Endothelial cell of umbilical vein (primary cell): ENCODE data around the gene VTA1. TPM values are rescaled to one million over a fixed set of nuclear protein-coding genes. Genes with fewer than 3 reads are reported as not detected.

Experiments used
- BruUV-seq: library from RNA; stranded (reverse); fragments of 400-500 nt; replicated peaks from 2 replicates; lab custom pipeline; 2021; lab: Mats Ljungman, UMichigan
- CTCF ChIA-PET: fragments of 300-600, 350-600 bp; sonication (Branson Sonifier 250); formaldehyde crosslinking; loops from one replicate; lab custom pipeline; 2021; ENCODE audit warnings: antibody characterized with exemption, inconsistent platforms; lab: Charles Lee
- POLR2A ChIA-PET: fragments of 300-600, 350-600 bp; sonication (Branson Sonifier 250); formaldehyde crosslinking; loops from one replicate; lab custom pipeline; 2021; ENCODE audit warnings: antibody characterized with exemption, inconsistent platforms; lab: Charles Lee
- DNase-seq: peaks from one replicate; pipeline ENCODE4 v3.0.0-alpha.2; 2011; ENCODE audit warnings: low read depth, low spot score
- FAIRE-seq: peaks from 2 replicates; lab custom pipeline; 2011; peaks lifted over from hg19 to GRCh38; lab: Jason Lieb, UNC
- H2AFZ ChIP-seq: 2 replicates; pipeline ENCODE4 v1.6.0; 2012; ENCODE audit warnings: low read depth, low read length, control low read depth, inconsistent platforms
- H3K27ac ChIP-seq: 2 replicates; pipeline ENCODE4 v1.5.1; 2011; ENCODE audit warnings: low read depth, mild to moderate bottlenecking, control low read depth, low read length, moderate library complexity; ENCODE audit not compliant: insufficient read depth
- H3K27me3 ChIP-seq, 2 experiments: 2 replicates each; pipeline versions ENCODE4 v1.6.0 to v1.6.1; 2011; ENCODE audit warnings: low read length in 2 of 2, mixed read lengths in 1 of 2; ENCODE audit not compliant: control insufficient read depth in 2 of 2, insufficient read depth in 2 of 2
- H3K36me3 ChIP-seq, 2 experiments: 2 replicates in 1 of 2; 3 replicates in 1 of 2; pipeline ENCODE4 v1.5.1; 2011; ENCODE audit warnings: low read length in 2 of 2, mild to moderate bottlenecking in 1 of 2, moderate library complexity in 1 of 2; ENCODE audit not compliant: control insufficient read depth in 2 of 2, insufficient read depth in 2 of 2; ENCODE audit errors: extremely low read depth in 1 of 2
- H3K4me1 ChIP-seq: 3 replicates; pipeline ENCODE4 v1.5.1; 2011; ENCODE audit warnings: mild to moderate bottlenecking, low read length; ENCODE audit not compliant: control insufficient read depth, insufficient read depth; ENCODE audit errors: extremely low read depth
- H3K4me2 ChIP-seq: 2 replicates; pipeline ENCODE4 v1.6.1; 2011; ENCODE audit warnings: low read length, control low read depth, mixed read lengths; ENCODE audit not compliant: insufficient read depth
- H3K4me3 ChIP-seq, 3 experiments: fragments of 200-600 bp in 1 of 3; sonication (generic), shearing (Covaris generic) in 1 of 3; replicated peaks in 1 of 3; 2 replicates each; pipeline ENCODE4 v1.5.1; 2011 to 2016; ENCODE audit warnings: control low read depth in 3 of 3, low read length in 3 of 3, mild to moderate bottlenecking in 2 of 3, inconsistent platforms in 1 of 3, low read depth in 1 of 3, moderate library complexity in 1 of 3; ENCODE audit not compliant: insufficient read depth in 1 of 3
- H3K79me2 ChIP-seq: 2 replicates; pipeline ENCODE4 v1.6.0; 2012; ENCODE audit warnings: low read length, inconsistent platforms; ENCODE audit not compliant: control insufficient read depth, insufficient read depth
- H3K9ac ChIP-seq: replicated peaks from 2 replicates; pipeline ENCODE3; 2011; ENCODE audit warnings: low read length, control low read depth; ENCODE audit not compliant: insufficient read depth; ENCODE audit errors: extremely low read depth
- H3K9me1 ChIP-seq: replicated peaks from 3 replicates; pipeline ENCODE4 v1.6.0; 2011; ENCODE audit warnings: mild to moderate bottlenecking, low read length; ENCODE audit not compliant: control insufficient read depth, insufficient read depth; ENCODE audit errors: extremely low read depth
- H3K9me3 ChIP-seq: replicated peaks from 2 replicates; pipeline ENCODE4 v1.5.1; 2012; ENCODE audit warnings: low read length, inconsistent platforms; ENCODE audit not compliant: control insufficient read depth, insufficient read depth
- H4K20me1 ChIP-seq: replicated peaks from 2 replicates; pipeline ENCODE3; 2011; ENCODE audit warnings: mild to moderate bottlenecking, low read length; ENCODE audit not compliant: control insufficient read depth, insufficient read depth; ENCODE audit errors: extremely low read depth
- CTCF ChIP-seq, 2 donors: IDR thresholded peaks; 1 replicate in 1 of 2; 2 replicates in 1 of 2; pipeline ENCODE4 v1.5.1; 2011; ENCODE audit warnings: low read length in 2 of 2, mild to moderate bottlenecking in 2 of 2, moderate library complexity in 2 of 2, control low read depth in 1 of 2, inconsistent platforms in 1 of 2, low read depth in 1 of 2; ENCODE audit not compliant: insufficient read depth in 1 of 2; ENCODE audit errors: extremely low read depth in 1 of 2
- EZH2 ChIP-seq: IDR thresholded peaks from 2 replicates; pipeline ENCODE4 v1.6.1; 2012; ENCODE audit warnings: borderline replicate concordance, low read depth, mild to moderate bottlenecking, moderate library complexity, low read length, inconsistent platforms; ENCODE audit not compliant: severe bottlenecking
- FOS ChIP-seq: IDR thresholded peaks from 2 replicates; pipeline ENCODE4 v1.6.1; 2011; ENCODE audit warnings: mild to moderate bottlenecking, low read length, moderate library complexity, borderline replicate concordance; ENCODE audit not compliant: insufficient read depth
- GATA2 ChIP-seq: IDR thresholded peaks from 2 replicates; pipeline ENCODE4 v1.7.0; 2011; ENCODE audit warnings: low read depth, mild to moderate bottlenecking, moderate library complexity, mixed read lengths, low read length; ENCODE audit not compliant: insufficient read length, insufficient read depth
- JUN ChIP-seq: IDR thresholded peaks from 2 replicates; pipeline ENCODE4 v1.6.1; 2011; ENCODE audit warnings: borderline replicate concordance, low read depth; ENCODE audit not compliant: insufficient read length, insufficient read depth
- MYC ChIP-seq: IDR thresholded peaks from one replicate; pipeline ENCODE4 v1.6.1; 2011; ENCODE audit warnings: mild to moderate bottlenecking, low read depth, low read length
- POLR2A ChIP-seq: IDR thresholded peaks from 2 replicates; pipeline ENCODE4 v1.6.1; 2012; ENCODE audit warnings: low read depth, mild to moderate bottlenecking, control low read depth, low read length
- POLR2AphosphoS5 ChIP-seq: IDR thresholded peaks from 2 replicates; pipeline ENCODE4 v1.6.1; 2012; ENCODE audit warnings: low read depth, mild to moderate bottlenecking, control low read depth, low read length, moderate library complexity; ENCODE audit not compliant: insufficient read depth
- dilution Hi-C: fragments of 300-500 bp; cut with MboI; formaldehyde crosslinking; loops from one replicate; pipeline ENCODE4 v1.15.0; 2019; ENCODE audit warnings: low sequenced_read_pairs; ENCODE audit not compliant: extremely low pct_ligation_motif_present
- intact Hi-C: fragments of 100-400 bp; cut with micrococcal nuclease; formaldehyde crosslinking; loops from one replicate; pipeline ENCODE4 v1.10.0; 2022
- polyA plus RNA-seq, 4 experiments: library from polyadenylated mRNA; depleted of rRNA in 3 of 4; stranded (reverse) in 3 of 4; unstranded in 1 of 4; fragments of >200 nt; gene quantifications; 2 replicates each; pipeline versions ENCODE4 v1.2.1 to v1.2.3, GENCODE V29; 2011 to 2012; ENCODE audit warnings: missing spikeins in 1 of 4
- total RNA-seq: library from RNA; stranded (reverse); gene quantifications from 2 replicates; pipeline ENCODE4 v1.2.3, GENCODE V29; 2021
- TF ChIP-seq, protein P1 (sequence below): IDR thresholded peaks from 2 replicates; pipeline ENCODE4 v1.6.1; 2011; ENCODE audit not compliant: insufficient read depth, insufficient read length

Gene VTA1
- total and polyA plus RNA-seq, 2 donors (not counting 3 experiments of a cell fraction or from before 2014, with no cell fraction given), result 39.0 to 40.9 TPM

DNA sequence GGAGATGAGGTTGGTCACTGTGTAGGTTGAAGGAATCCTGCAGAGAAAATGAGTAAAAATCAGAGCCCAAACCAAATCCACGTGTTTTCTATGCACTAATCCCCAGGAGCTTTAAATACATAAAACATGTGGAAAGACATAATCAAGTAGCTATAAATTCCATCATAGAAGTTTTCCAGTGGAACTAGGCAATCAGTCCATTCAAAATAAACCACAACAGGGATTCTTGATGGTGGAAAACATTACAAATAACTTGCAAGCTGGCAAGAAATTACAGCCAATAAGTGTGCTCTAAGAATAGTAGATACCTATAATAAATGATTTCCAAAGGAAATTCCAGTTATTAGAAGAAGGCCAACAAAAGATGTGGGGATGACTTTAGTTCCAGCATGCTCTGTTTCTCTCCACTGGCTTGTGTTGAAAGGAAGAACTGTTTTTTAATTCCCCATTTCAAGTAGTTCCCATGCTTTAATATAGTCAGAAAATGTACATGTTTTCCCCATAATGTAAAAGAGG is 104.9 kb downstream of the VTA1 start:
- Histone ChIP-seq H3K79me2 (no peaks in the 10 kb centered on the region), H3K4me3 (no peak overlapping the region), H2AFZ (no peak overlapping the region), H3K27ac (no peak overlapping the region), H3K4me2 (no peak overlapping the region), H3K4me1 (no peaks in the 10 kb centered on the region), H3K9me1 (no peaks in the 10 kb centered on the region), H3K9ac (no peak overlapping the region), H3K9me3 (no peaks in the 10 kb centered on the region), H3K27me3 (no peaks in the 10 kb centered on the region), H3K36me3 (no peaks in the 10 kb centered on the region), H4K20me1 (no peaks in the 10 kb centered on the region)
- no TSS peak for BruUV-seq
- DNase-seq (no peak), FAIRE-seq (no peak)
- ChIA-PET CTCF (interaction anchor here (0.7 kb wide), 1 partner anchor 20 kb away, joined by 3 read pairs; no protein-coding TSS in a partner anchor), POLR2A (no interaction called here)
- intact Hi-C loops (no loop called here), dilution Hi-C loops (no loop called here)
- TF ChIP-seq, protein P1, sequence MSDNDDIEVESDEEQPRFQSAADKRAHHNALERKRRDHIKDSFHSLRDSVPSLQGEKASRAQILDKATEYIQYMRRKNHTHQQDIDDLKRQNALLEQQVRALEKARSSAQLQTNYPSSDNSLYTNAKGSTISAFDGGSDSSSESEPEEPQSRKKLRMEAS, result no peak
- TF ChIP-seq FOS (no peak), CTCF (IDR thresholded peaks at IDR 0.05; ENCODE audit: extremely low read depth in 1 of 2, insufficient read depth in 1 of 2, low read depth in 1 of 2, low read length in 2 of 2) (no peak), POLR2A (no peak), JUN (no peak), EZH2 (no peak), GATA2 (no peak), POLR2AphosphoS5 (no peak), MYC (no peak)
